Lower leg skin (tissue), 4 donors: Measurements from ENCODE around the gene SPAAR. TPM values are rescaled to one million over a fixed set of nuclear protein-coding genes. Genes with fewer than 3 reads are reported as not detected.

ENCODE experiments used
- DNase-seq, 2 donors: peaks; one replicate each; pipeline ENCODE4 v3.0.0-alpha.2; 2019; ENCODE audit warnings: low spot score in 2 of 2
- H3K4me3 ChIP-seq: fragments of 200-600 bp; sonication (generic); 2 replicates; pipeline ENCODE4 v1.5.1; 2017; ENCODE audit warnings: mild to moderate bottlenecking, low read depth; ENCODE audit not compliant: poor library complexity, severe bottlenecking
- CTCF ChIP-seq, 3 donors: fragments of 450-650 bp; IDR thresholded peaks; one replicate each; pipeline ENCODE4 v1.5.1; 2016; ENCODE audit warnings: antibody characterized with exemption in 3 of 3, mild to moderate bottlenecking in 3 of 3, moderate library complexity in 2 of 3
- POLR2A ChIP-seq, 2 donors: fragments of 450-650 bp; IDR thresholded peaks; one replicate each; pipeline ENCODE4 v1.6.1; 2016 to 2017; ENCODE audit warnings: antibody characterized with exemption in 2 of 2, mild to moderate bottlenecking in 1 of 2, moderate library complexity in 1 of 2
- WGBS, 2 donors: methylation state at CpG; one replicate each; pipeline ENCODE4 v1.1.5; 2018; 5-methylcytosine and 5-hydroxymethylcytosine counted together
- intact Hi-C: fragments of 100-400 bp; cut with DNase I; formaldehyde crosslinking; loops from one replicate; pipeline ENCODE4 v1.15.0; 2023; ENCODE audit warnings: low total_unique reads
- total RNA-seq, 4 donors: library from RNA; depleted of rRNA; stranded (reverse); fragments of >200 nt; gene quantifications; one replicate each; pipeline ENCODE4 v1.1.0, GENCODE V29; 2016

The SPAAR gene
- total RNA-seq, 4 donors from 2014 or later = 0.66 to 1.5 (median 0.95) TPM

GRCh38 chr9:35920051-35920620, 10.8 kb downstream of the SPAAR start:
- intact Hi-C loops = no loop called here
- no peak for DNase-seq
- TF ChIP-seq POLR2A (IDR thresholded peaks at IDR 0.05) (no peak), CTCF (IDR thresholded peaks at IDR 0.05) (no peak)
- H3K4me3 ChIP-seq = no peak overlapping the region
- WGBS, 2 donors = 82 to 88% methylated on average over 4 of the region's 4 CpGs

- intact Hi-C loops = no loop called here
- no peak for DNase-seq
- H3K4me3 ChIP-seq = no peak overlapping the region
- WGBS, 2 donors = 94 to 96% methylated on average over 1 of the region's 1 CpG
- TF ChIP-seq CTCF (IDR thresholded peaks at IDR 0.05) (no peak), POLR2A (IDR thresholded peaks at IDR 0.05) (no peak)
Observed at GRCh38 chr9:35923598-35923926, 14.3 kb downstream of the SPAAR start.

DNA sequence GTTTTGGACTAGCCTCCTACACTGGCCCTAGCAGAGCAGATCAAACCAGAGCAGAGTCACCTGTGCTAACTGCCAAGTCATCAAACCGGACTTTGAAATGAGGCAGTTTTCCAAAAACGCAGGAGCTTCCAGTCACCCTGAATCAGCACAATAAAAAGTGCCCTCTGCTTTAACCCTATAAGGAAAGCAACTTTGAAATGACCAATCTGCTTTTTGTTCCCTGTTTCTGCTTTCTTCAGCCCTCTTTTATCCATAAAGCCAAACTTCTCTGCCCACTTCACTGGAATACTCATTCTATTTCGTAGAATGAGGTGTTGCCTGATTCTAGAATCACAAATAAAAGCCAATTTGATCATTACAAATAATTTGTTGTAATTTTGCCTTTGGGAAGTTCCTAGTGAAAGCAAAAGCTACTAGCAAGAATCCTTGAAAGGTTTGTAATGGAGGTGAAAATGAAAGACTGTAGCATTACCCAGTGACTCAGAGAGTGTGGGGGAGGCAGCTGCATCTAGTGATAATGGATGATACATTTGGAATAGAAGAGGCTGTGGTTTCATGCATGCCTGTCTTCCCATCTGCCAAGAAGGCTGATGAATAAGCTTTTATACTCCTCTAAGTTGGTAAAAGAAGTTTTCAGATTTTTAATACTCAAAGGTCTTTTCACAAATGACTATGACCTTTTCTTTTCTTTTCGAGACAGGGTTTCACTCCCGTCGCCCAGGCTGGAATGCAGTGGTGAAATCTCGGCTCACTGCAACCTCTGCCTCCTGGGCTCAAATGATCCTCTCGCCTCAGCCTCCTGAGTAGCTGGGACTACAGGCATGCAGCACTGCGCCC, 14.9 kb downstream of the SPAAR start:
- 54 to 59% methylated on average over 9 of the region's 9 CpGs for WGBS, 2 donors
- H3K4me3 ChIP-seq = no peak overlapping the region
- no peak for TF ChIP-seq POLR2A (IDR thresholded peaks at IDR 0.05)
- intact Hi-C loops = no loop called here
- no peak for DNase-seq

DNA sequence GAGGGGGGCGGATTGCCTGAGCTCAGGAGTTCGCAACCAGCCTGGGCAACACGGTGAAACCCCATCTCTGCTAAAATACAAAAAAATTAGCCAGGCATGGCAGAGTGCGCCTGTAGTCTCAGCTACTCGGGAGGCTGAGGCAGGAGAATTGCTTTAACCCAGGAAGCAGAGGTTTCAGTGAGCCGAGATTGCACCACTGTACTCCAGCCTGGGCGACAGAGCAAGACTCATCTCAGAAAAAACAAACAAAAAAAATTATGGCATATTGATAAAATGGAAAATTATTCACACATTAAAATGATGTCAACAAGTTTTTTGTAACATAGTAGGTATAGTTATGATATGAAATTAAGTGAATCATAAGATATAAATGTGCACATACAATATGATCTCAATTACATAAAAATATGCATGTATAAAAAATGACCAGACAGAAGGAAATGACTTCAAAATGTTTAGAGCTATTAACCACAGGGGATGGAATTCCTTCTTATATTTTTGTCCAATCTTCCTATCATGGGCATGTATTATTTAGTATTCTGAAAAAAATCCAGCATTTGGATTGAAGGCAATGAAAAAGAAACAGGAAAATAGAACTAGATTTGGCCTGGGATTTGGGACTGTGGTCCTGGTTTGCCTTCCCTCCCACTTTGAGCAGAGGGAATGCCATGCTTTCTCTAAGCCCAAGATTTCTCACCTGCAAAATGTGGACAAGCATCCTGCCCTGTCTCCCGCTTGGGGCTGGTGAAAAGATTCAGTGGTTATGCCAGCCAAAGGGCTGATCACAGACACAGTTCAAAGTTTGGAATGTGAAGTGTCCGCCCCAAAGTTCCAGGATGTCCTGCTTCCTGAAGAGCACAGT, 19.5 kb downstream of the SPAAR start:
- intact Hi-C loops = no loop called here
- TF ChIP-seq POLR2A (IDR thresholded peaks at IDR 0.05) = no peak
- no peak for TF ChIP-seq CTCF (IDR thresholded peaks at IDR 0.05)
- 83 to 86% methylated on average over 9 of the region's 9 CpGs for WGBS, 2 donors
- peak in 1 of 2 donors; percentile 25 for DNase-seq
- no peak overlapping the region for H3K4me3 ChIP-seq

- DNase-seq = no peak
- intact Hi-C loops = no loop called here
- no peak overlapping the region for H3K4me3 ChIP-seq
- TF ChIP-seq CTCF (IDR thresholded peaks at IDR 0.05) = no peak
- no peak for TF ChIP-seq POLR2A (IDR thresholded peaks at IDR 0.05)
- 75 to 83% methylated on average over 6 of the region's 6 CpGs for WGBS, 2 donors
Observed at GRCh38 chr9:35929453-35929718, 20.1 kb downstream of the SPAAR start.

GRCh38 chr9:35930521-35930920, 21.2 kb downstream of the SPAAR start:
- H3K4me3 ChIP-seq = no peak overlapping the region
- intact Hi-C loops = no loop called here
- TF ChIP-seq POLR2A (IDR thresholded peaks at IDR 0.05) = no peak
- no peak for TF ChIP-seq CTCF (IDR thresholded peaks at IDR 0.05)
- DNase-seq = no peak
